ENCODE data around the gene UST. TPM values are rescaled to one million over a fixed set of nuclear protein-coding genes. Genes with fewer than 3 reads are reported as not detected.
"Not testable (repeated sequence)": the region's sequence is repeated elsewhere in the genome, so short reads cannot be mapped to it uniquely, and the experiment has no call there.

The UST gene
- total RNA-seq, 2 experiments from 2014 or later = 1.2 to 1.5 TPM

GRCh38 chr6:148779142-148779562 lies 32.3 kb downstream of the UST start:
- Mint-ChIP-seq H3K4me1 (ENCODE audit: low read depth) (peaks cover 14% of the 10 kb centered on the region), H3K9me3 (no peaks in the 10 kb centered on the region), H3K36me3 (ENCODE audit: low read depth) (no peaks in the 10 kb centered on the region), H3K27ac (no peak overlapping the region), H3K27me3 (peaks cover 1% of the 10 kb centered on the region), H3K4me3 (no peak overlapping the region)
- intact Hi-C loops (cut with micrococcal nuclease) = no loop called here
- POLR2A ChIA-PET = no interaction called here
- DNase-seq (no peak), ATAC-seq (no peak)
- CTCF ChIA-PET = interaction anchor here (0.7 kb wide), 1 partner anchor 12 kb away, joined by 3 read pairs; no protein-coding TSS in a partner anchor
- TF ChIP-seq CTCF (IDR thresholded peaks at IDR 0.05) = no peak

- H3K4me1 Mint-ChIP-seq (ENCODE audit: low read depth) = peaks cover 14% of the 10 kb centered on the region
- H3K4me3 Mint-ChIP-seq; H3K9me3 Mint-ChIP-seq; DNase-seq; H3K27me3 Mint-ChIP-seq; intact Hi-C loops (cut with micrococcal nuclease); H3K36me3 Mint-ChIP-seq (ENCODE audit: low read depth); ATAC-seq; POLR2A ChIA-PET; H3K27ac Mint-ChIP-seq: not testable (repeated sequence)
- CTCF ChIA-PET = interaction anchor here (0.9 to 1.1 kb wide), 3 partner anchors 45 to 202 kb away, joined by 3 read pairs; no protein-coding TSS in a partner anchor
These were observed 33.6 kb downstream of the UST start for GRCh38 chr6:148780423-148780822.

- ChIA-PET POLR2A (interaction anchor here (0.7 to 0.9 kb wide), 3 partner anchors 13 to 648 kb away, joined by 3 read pairs; no protein-coding TSS in a partner anchor), CTCF (interaction anchor here (0.9 to 1.2 kb wide), 5 partner anchors 23 to 389 kb away, joined by 3 read pairs; no protein-coding TSS in a partner anchor)
- peaks cover 1% of the 10 kb centered on the region for H3K27me3 Mint-ChIP-seq
- peaks cover 14% of the 10 kb centered on the region for H3K4me1 Mint-ChIP-seq (ENCODE audit: low read depth)
- intact Hi-C loops (cut with micrococcal nuclease) = no loop called here
- H3K36me3 Mint-ChIP-seq (ENCODE audit: low read depth) = no peaks in the 10 kb centered on the region
- H3K9me3 Mint-ChIP-seq = no peaks in the 10 kb centered on the region
- H3K4me3 Mint-ChIP-seq = peak overlapping the region; percentile 33
- ATAC-seq (peak; percentile 86), DNase-seq (no peak)
- TF ChIP-seq CTCF (IDR thresholded peaks at IDR 0.05) = no peak
- peak overlapping the region; percentile 74 for H3K27ac Mint-ChIP-seq
These were observed 34.1 kb downstream of the UST start for GRCh38 chr6:148780918-148781436.

GRCh38 chr6:148789948-148790347 lies 43.1 kb downstream of the UST start:
- intact Hi-C loops (cut with micrococcal nuclease) = no loop called here
- peaks cover 1% of the 10 kb centered on the region for H3K27me3 Mint-ChIP-seq
- POLR2A ChIA-PET = no interaction called here
- DNase-seq = no peak
- ATAC-seq = no peak
- H3K27ac Mint-ChIP-seq = no peak overlapping the region
- no peak overlapping the region for H3K4me3 Mint-ChIP-seq
- no peaks in the 10 kb centered on the region for H3K4me1 Mint-ChIP-seq (ENCODE audit: low read depth)
- TF ChIP-seq CTCF (IDR thresholded peaks at IDR 0.05) = no peak
- H3K36me3 Mint-ChIP-seq (ENCODE audit: low read depth) = no peaks in the 10 kb centered on the region
- CTCF ChIA-PET = interaction anchor here (0.6 kb wide), 1 partner anchor 239 kb away, joined by 4 read pairs; no protein-coding TSS in a partner anchor
- H3K9me3 Mint-ChIP-seq = no peaks in the 10 kb centered on the region

- H3K36me3 Mint-ChIP-seq (ENCODE audit: low read depth) = no peaks in the 10 kb centered on the region
- intact Hi-C loops (cut with micrococcal nuclease) = no loop called here
- no peak overlapping the region for H3K4me3 Mint-ChIP-seq
- DNase-seq (no peak), ATAC-seq (no peak)
- no peak for TF ChIP-seq CTCF (IDR thresholded peaks at IDR 0.05)
- H3K4me1 Mint-ChIP-seq (ENCODE audit: low read depth) = no peaks in the 10 kb centered on the region
- ChIA-PET POLR2A (no interaction called here), CTCF (interaction anchor here (0.6 kb wide), 1 partner anchor 238 kb away, joined by 4 read pairs; no protein-coding TSS in a partner anchor)
- H3K9me3 Mint-ChIP-seq = no peaks in the 10 kb centered on the region
- peaks cover 1% of the 10 kb centered on the region for H3K27me3 Mint-ChIP-seq
- no peak overlapping the region for H3K27ac Mint-ChIP-seq
These were observed 43.6 kb downstream of the UST start for GRCh38 chr6:148790404-148790803.

Measured in activated CD8-positive, alpha-beta T cell treated with anti-CD3 and anti-CD28 coated beads for 36 hours (primary cell).